NT2/D1 (cell line): Measurements from ENCODE around the gene OCRL.
A peak's percentile ranks its signal among the peaks of the same experiment; 100 is the strongest.

Source experiments
- DNase-seq: peaks from one replicate; pipeline ENCODE4 v3.0.0-alpha.2; 2011; ENCODE audit warnings: low read depth, low spot score
- H3K27me3 ChIP-seq: 2 replicates; pipeline ENCODE4 v1.6.0; 2011; ENCODE audit warnings: mild to moderate bottlenecking; ENCODE audit not compliant: insufficient read length, insufficient read depth
- H3K36me3 ChIP-seq: 2 replicates; pipeline ENCODE4 v1.6.1; 2011; ENCODE audit warnings: mild to moderate bottlenecking, low read length, mixed read lengths; ENCODE audit not compliant: insufficient read depth, insufficient read length
- H3K4me1 ChIP-seq: 2 replicates; pipeline ENCODE4 v1.5.1; 2011; ENCODE audit not compliant: insufficient read depth, insufficient read length
- H3K4me3 ChIP-seq: 2 replicates; pipeline ENCODE4 v1.5.1; 2011; ENCODE audit warnings: low read depth; ENCODE audit not compliant: insufficient read length
- H3K9ac ChIP-seq: 2 replicates; pipeline ENCODE4 v1.6.0; 2011; ENCODE audit warnings: low read depth; ENCODE audit not compliant: insufficient read length
- H3K9me3 ChIP-seq: 2 replicates; pipeline ENCODE4 v1.5.1; 2011; ENCODE audit warnings: mild to moderate bottlenecking, low read length; ENCODE audit not compliant: insufficient read depth
- SUZ12 ChIP-seq: IDR thresholded peaks from 2 replicates; pipeline ENCODE4 v1.6.1; 2011; ENCODE audit not compliant: insufficient read length, insufficient read depth; ENCODE audit errors: extremely low read depth
- YY1 ChIP-seq: IDR thresholded peaks from 2 replicates; pipeline ENCODE4 v1.6.1; 2011; ENCODE audit not compliant: insufficient read length, insufficient read depth
- ZNF274 ChIP-seq: IDR thresholded peaks from 2 replicates; pipeline ENCODE4 v1.6.1; 2011; ENCODE audit warnings: mild to moderate bottlenecking, low read depth, low read length

Gene OCRL

GRCh38 chrX:129618997-129619396, 78.9 kb downstream of the OCRL start:
- H3K4me3 ChIP-seq = no peak overlapping the region
- DNase-seq = no peak
- no peaks in the 10 kb centered on the region for H3K27me3 ChIP-seq
- no peaks in the 10 kb centered on the region for H3K36me3 ChIP-seq
- H3K4me1 ChIP-seq = no peaks in the 10 kb centered on the region
- no peak for TF ChIP-seq SUZ12
- no peak for TF ChIP-seq ZNF274
- TF ChIP-seq YY1 = no peak
- no peaks in the 10 kb centered on the region for H3K9me3 ChIP-seq
- no peak overlapping the region for H3K9ac ChIP-seq

- Histone ChIP-seq H3K9ac (no peak overlapping the region), H3K4me3 (no peak overlapping the region), H3K27me3 (no peaks in the 10 kb centered on the region), H3K36me3 (no peaks in the 10 kb centered on the region), H3K4me1 (no peaks in the 10 kb centered on the region), H3K9me3 (no peaks in the 10 kb centered on the region)
- no peak for TF ChIP-seq SUZ12
- no peak for TF ChIP-seq ZNF274
- no peak for TF ChIP-seq YY1
- DNase-seq = peak; percentile 52
These were observed 82.8 kb downstream of the OCRL start for GRCh38 chrX:129622757-129623301.

GRCh38 chrX:129626026-129626425, 86.0 kb downstream of the OCRL start:
- no peaks in the 10 kb centered on the region for H3K4me1 ChIP-seq
- H3K9me3 ChIP-seq = no peaks in the 10 kb centered on the region
- H3K36me3 ChIP-seq = no peaks in the 10 kb centered on the region
- H3K9ac ChIP-seq = no peak overlapping the region
- TF ChIP-seq ZNF274 (no peak), YY1 (no peak), SUZ12 (no peak)
- H3K27me3 ChIP-seq = no peaks in the 10 kb centered on the region
- DNase-seq = no peak
- no peak overlapping the region for H3K4me3 ChIP-seq

- no peak overlapping the region for H3K4me3 ChIP-seq
- H3K27me3 ChIP-seq = no peaks in the 10 kb centered on the region
- no peaks in the 10 kb centered on the region for H3K36me3 ChIP-seq
- H3K4me1 ChIP-seq = no peaks in the 10 kb centered on the region
- TF ChIP-seq SUZ12 (no peak), YY1 (no peak), ZNF274 (no peak)
- H3K9ac ChIP-seq = no peak overlapping the region
- H3K9me3 ChIP-seq = no peaks in the 10 kb centered on the region
- no peak for DNase-seq
These were observed 89.8 kb downstream of the OCRL start for GRCh38 chrX:129629837-129630236.

GRCh38 chrX:129631849-129632248, 91.8 kb downstream of the OCRL start:
- Histone ChIP-seq H3K4me3 (no peak overlapping the region), H3K27me3 (no peaks in the 10 kb centered on the region), H3K9ac (no peak overlapping the region), H3K36me3 (no peaks in the 10 kb centered on the region), H3K4me1 (no peaks in the 10 kb centered on the region), H3K9me3 (no peaks in the 10 kb centered on the region)
- no peak for TF ChIP-seq SUZ12
- TF ChIP-seq ZNF274 = no peak
- TF ChIP-seq YY1 = no peak
- DNase-seq = no peak

- no peaks in the 10 kb centered on the region for H3K9me3 ChIP-seq
- TF ChIP-seq ZNF274 = no peak
- TF ChIP-seq SUZ12 = no peak
- TF ChIP-seq YY1 = no peak
- no peak for DNase-seq
- H3K4me1 ChIP-seq = no peaks in the 10 kb centered on the region
- no peak overlapping the region for H3K9ac ChIP-seq
- no peak overlapping the region for H3K4me3 ChIP-seq
- no peaks in the 10 kb centered on the region for H3K36me3 ChIP-seq
- no peaks in the 10 kb centered on the region for H3K27me3 ChIP-seq
These were observed 92.4 kb downstream of the OCRL start for GRCh38 chrX:129632443-129632842.

GRCh38 chrX:129634541-129634940, 94.5 kb downstream of the OCRL start:
- Histone ChIP-seq H3K4me3 (no peak overlapping the region), H3K36me3 (no peaks in the 10 kb centered on the region), H3K4me1 (no peaks in the 10 kb centered on the region), H3K9me3 (no peaks in the 10 kb centered on the region), H3K9ac (no peak overlapping the region), H3K27me3 (no peaks in the 10 kb centered on the region)
- TF ChIP-seq ZNF274 = no peak
- TF ChIP-seq YY1 = no peak
- DNase-seq = no peak
